Gastroesophageal sphincter (tissue), 3 donors: Measurements from ENCODE around the gene ZCCHC7.

Experiments used
- POLR2A ChIP-seq, 2 donors: fragments of 450-650 bp; IDR thresholded peaks; one replicate each; pipeline ENCODE4 v1.6.1; 2017; ENCODE audit warnings: antibody characterized with exemption in 2 of 2, mild to moderate bottlenecking in 2 of 2, moderate library complexity in 1 of 2
- TF ChIP-seq, protein P1 (sequence below), 4 experiments: fragments of 200-600 bp in 2 of 4; fragments of 450-650 bp in 2 of 4; sonication (generic) in 1 of 4; IDR thresholded peaks; one replicate each; pipeline ENCODE4 v1.5.1; 2017 to 2019; ENCODE audit warnings: antibody characterized with exemption in 4 of 4, mild to moderate bottlenecking in 2 of 4, moderate library complexity in 2 of 4

DNA sequence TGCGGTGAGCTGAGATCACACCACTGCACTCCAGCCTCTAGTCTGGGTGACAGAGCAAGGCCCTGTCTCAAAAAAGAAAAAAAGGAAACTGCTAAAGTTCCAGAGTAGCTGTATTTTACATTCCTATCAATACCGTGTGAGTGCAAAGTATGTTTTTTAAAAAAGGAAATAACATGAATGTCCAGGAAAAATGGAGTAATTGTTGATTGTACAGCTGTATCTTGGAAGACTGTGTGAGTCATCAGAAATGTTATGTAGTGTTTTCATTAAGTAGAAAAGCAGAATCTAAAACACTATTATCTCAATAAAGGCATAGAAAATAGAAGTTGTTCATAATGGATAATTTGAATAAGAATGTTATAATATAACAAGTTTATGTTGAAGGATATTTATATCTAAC lies 53.9 kb downstream of the ZCCHC7 start:
- TF ChIP-seq, protein P1, sequence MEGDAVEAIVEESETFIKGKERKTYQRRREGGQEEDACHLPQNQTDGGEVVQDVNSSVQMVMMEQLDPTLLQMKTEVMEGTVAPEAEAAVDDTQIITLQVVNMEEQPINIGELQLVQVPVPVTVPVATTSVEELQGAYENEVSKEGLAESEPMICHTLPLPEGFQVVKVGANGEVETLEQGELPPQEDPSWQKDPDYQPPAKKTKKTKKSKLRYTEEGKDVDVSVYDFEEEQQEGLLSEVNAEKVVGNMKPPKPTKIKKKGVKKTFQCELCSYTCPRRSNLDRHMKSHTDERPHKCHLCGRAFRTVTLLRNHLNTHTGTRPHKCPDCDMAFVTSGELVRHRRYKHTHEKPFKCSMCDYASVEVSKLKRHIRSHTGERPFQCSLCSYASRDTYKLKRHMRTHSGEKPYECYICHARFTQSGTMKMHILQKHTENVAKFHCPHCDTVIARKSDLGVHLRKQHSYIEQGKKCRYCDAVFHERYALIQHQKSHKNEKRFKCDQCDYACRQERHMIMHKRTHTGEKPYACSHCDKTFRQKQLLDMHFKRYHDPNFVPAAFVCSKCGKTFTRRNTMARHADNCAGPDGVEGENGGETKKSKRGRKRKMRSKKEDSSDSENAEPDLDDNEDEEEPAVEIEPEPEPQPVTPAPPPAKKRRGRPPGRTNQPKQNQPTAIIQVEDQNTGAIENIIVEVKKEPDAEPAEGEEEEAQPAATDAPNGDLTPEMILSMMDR (IDR thresholded peaks at IDR 0.05): no peak
- no peak for TF ChIP-seq POLR2A (IDR thresholded peaks at IDR 0.05)
